A549 (cell line): Measurements from ENCODE around the gene SOX12.

Experiments
- CHD4 ChIP-seq: fragments of 200-600 bp; sonication (generic); IDR thresholded peaks from 2 replicates; pipeline ENCODE4 v1.6.1; 2016; ENCODE audit warnings: antibody characterized with exemption, mild to moderate bottlenecking, borderline replicate concordance
- ELK1 ChIP-seq: fragments of 150-350 bp; IDR thresholded peaks from 2 replicates; pipeline ENCODE4 v1.6.1; 2014; ENCODE audit warnings: low read depth, mild to moderate bottlenecking, low read length
- EP300 ChIP-seq, 2 experiments: fragments of >200 bp; sonication (Bioruptor Twin); formaldehyde crosslinking; IDR thresholded peaks; 2 replicates in 1 of 2; 3 replicates in 1 of 2; pipeline ENCODE4 v1.6.1; 2016 to 2017
- HDAC2 ChIP-seq: fragments of 200-600 bp; sonication (generic); IDR thresholded peaks from 2 replicates; pipeline ENCODE4 v1.6.1; 2016
- JUN ChIP-seq, 2 experiments: fragments of >200 bp; sonication (Bioruptor Twin); formaldehyde crosslinking; IDR thresholded peaks; 2 replicates in 1 of 2; 3 replicates in 1 of 2; pipeline ENCODE4 v1.6.1; 2016 to 2017
- MAX ChIP-seq: IDR thresholded peaks from 2 replicates; pipeline ENCODE4 v1.6.1; 2012
- RAD21 ChIP-seq, 2 experiments: fragments of >200 bp in 1 of 2; sonication (Bioruptor Twin) in 1 of 2; formaldehyde crosslinking in 1 of 2; IDR thresholded peaks in 1 of 2; conservative IDR thresholded peaks in 1 of 2; 2 replicates in 1 of 2; 3 replicates in 1 of 2; pipeline ENCODE4 v1.6.1; 2012 to 2018; ENCODE audit warnings: inconsistent platforms in 1 of 2
- SMC3 ChIP-seq: fragments of >200 bp; sonication (Bioruptor Twin); formaldehyde crosslinking; IDR thresholded peaks from 3 replicates; pipeline ENCODE4 v1.6.1; 2018; ENCODE audit warnings: inconsistent platforms
- TFCP2L1 ChIP-seq: fragments of 250-450 bp; sonication (Bioruptor Pico); IDR thresholded peaks from 2 replicates; pipeline ENCODE4 v1.5.0; 2021; ENCODE audit warnings: mild to moderate bottlenecking
- TF ChIP-seq, protein P1 (sequence below): fragments of >200 bp; sonication (Bioruptor Twin); formaldehyde crosslinking; IDR thresholded peaks from 3 replicates; pipeline ENCODE4 v1.5.1; 2016
- TF ChIP-seq, protein P2 (sequence below): fragments of 250-450 bp; sonication (Bioruptor Pico); IDR thresholded peaks from 2 replicates; pipeline ENCODE4 v1.5.0; 2021; ENCODE audit warnings: mild to moderate bottlenecking, moderate library complexity, borderline replicate concordance

GRCh38 chr20:312067-312466 lies 13.3 kb upstream of the SOX12 start:
- no peak for TF ChIP-seq EP300 (IDR thresholded peaks at IDR 0.05)
- TF ChIP-seq RAD21 (conservative IDR thresholded peaks at IDR 0.05 in 1 of 2, IDR thresholded peaks at IDR 0.05 in 1 of 2): no peak
- TF ChIP-seq, protein P1, sequence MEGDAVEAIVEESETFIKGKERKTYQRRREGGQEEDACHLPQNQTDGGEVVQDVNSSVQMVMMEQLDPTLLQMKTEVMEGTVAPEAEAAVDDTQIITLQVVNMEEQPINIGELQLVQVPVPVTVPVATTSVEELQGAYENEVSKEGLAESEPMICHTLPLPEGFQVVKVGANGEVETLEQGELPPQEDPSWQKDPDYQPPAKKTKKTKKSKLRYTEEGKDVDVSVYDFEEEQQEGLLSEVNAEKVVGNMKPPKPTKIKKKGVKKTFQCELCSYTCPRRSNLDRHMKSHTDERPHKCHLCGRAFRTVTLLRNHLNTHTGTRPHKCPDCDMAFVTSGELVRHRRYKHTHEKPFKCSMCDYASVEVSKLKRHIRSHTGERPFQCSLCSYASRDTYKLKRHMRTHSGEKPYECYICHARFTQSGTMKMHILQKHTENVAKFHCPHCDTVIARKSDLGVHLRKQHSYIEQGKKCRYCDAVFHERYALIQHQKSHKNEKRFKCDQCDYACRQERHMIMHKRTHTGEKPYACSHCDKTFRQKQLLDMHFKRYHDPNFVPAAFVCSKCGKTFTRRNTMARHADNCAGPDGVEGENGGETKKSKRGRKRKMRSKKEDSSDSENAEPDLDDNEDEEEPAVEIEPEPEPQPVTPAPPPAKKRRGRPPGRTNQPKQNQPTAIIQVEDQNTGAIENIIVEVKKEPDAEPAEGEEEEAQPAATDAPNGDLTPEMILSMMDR: no peak
- no peak for TF ChIP-seq CHD4
- TF ChIP-seq SMC3: no peak
- no peak for TF ChIP-seq ELK1
- TF ChIP-seq HDAC2: no peak
- TF ChIP-seq, protein P2, sequence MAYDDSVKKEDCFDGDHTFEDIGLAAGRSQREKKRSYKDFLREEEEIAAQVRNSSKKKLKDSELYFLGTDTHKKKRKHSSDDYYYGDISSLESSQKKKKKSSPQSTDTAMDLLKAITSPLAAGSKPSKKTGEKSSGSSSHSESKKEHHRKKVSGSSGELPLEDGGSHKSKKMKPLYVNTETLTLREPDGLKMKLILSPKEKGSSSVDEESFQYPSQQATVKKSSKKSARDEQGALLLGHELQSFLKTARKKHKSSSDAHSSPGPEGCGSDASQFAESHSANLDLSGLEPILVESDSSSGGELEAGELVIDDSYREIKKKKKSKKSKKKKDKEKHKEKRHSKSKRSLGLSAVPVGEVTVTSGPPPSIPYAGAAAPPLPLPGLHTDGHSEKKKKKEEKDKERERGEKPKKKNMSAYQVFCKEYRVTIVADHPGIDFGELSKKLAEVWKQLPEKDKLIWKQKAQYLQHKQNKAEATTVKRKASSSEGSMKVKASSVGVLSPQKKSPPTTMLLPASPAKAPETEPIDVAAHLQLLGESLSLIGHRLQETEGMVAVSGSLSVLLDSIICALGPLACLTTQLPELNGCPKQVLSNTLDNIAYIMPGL: no peak
- TF ChIP-seq MAX: no peak
- TF ChIP-seq JUN (IDR thresholded peaks at IDR 0.05): no peak
- no peak for TF ChIP-seq TFCP2L1
